ENCODE results near the gene SPATA2L. TPM values are rescaled to one million over a fixed set of nuclear protein-coding genes. Genes with fewer than 3 reads are reported as not detected.

SPATA2L gene
- total RNA-seq, 1 donor from 2014 or later = 24.0 TPM

- peaks cover 1% of the 10 kb centered on the region for H3K36me3 ChIP-seq (ENCODE audit: control insufficient read depth, insufficient read depth, low read length)
- no peak for DNase-seq (ENCODE audit: low read depth)
- TF ChIP-seq CTCF (IDR thresholded peaks at IDR 0.05; ENCODE audit: insufficient read depth, low read length, poor library complexity, severe bottlenecking) = no peak
These were observed 54.6 kb downstream of the SPATA2L start for GRCh38 chr16:89646906-89647305.

More at GRCh38 chr16:89646906-89647305, 54.6 kb downstream of the SPATA2L start:
- Histone ChIP-seq H3K4me3 (ENCODE audit: low read depth, low read length) (no peak overlapping the region), H3K27me3 (ENCODE audit: control insufficient read depth, insufficient read depth, low read length) (no peaks in the 10 kb centered on the region)

Other genes with a start within 250 kb of the SPATA2L start
- 133 and 171 TPM in 2 replicates for gene ANKRD11, start 211.1 kb downstream of the SPATA2L start, total RNA-seq
- 126 and 144 TPM in 2 replicates for gene SPG7, start 193.3 kb downstream of the SPATA2L start, total RNA-seq
- 11,644 and 17,833 TPM in 2 replicates for gene RPL13, start 141.0 kb downstream of the SPATA2L start, total RNA-seq
- 11.5 and 11.6 TPM in 2 replicates for gene CPNE7, start 125.9 kb downstream of the SPATA2L start, total RNA-seq
- gene DPEP1, start 88.1 kb downstream of the SPATA2L start, total RNA-seq = 1.2 and 3.1 TPM in 2 replicates
- 96.8 and 126 TPM in 2 replicates for gene CHMP1A, start 44.0 kb downstream of the SPATA2L start, total RNA-seq
- 6.6 and 10.0 TPM in 2 replicates for gene SPATA33, start 43.9 kb downstream of the SPATA2L start, total RNA-seq
- 50.5 and 61.5 TPM in 2 replicates for gene CDK10, start 15.0 kb downstream of the SPATA2L start, total RNA-seq
- gene VPS9D1, start 19.2 kb upstream of the SPATA2L start, total RNA-seq = 5.1 and 9.3 TPM in 2 replicates
- 21.7 and 29.4 TPM in 2 replicates for gene ZNF276, start 19.8 kb upstream of the SPATA2L start, total RNA-seq
- gene FANCA, start 114.9 kb upstream of the SPATA2L start, total RNA-seq = 16.0 and 19.1 TPM in 2 replicates
- gene SPIRE2, start 126.8 kb upstream of the SPATA2L start, total RNA-seq = 1.2 and 1.4 TPM in 2 replicates
- 145 and 149 TPM in 2 replicates for gene TCF25, start 171.9 kb upstream of the SPATA2L start, total RNA-seq
- 1.5 and 3.0 TPM in 2 replicates for gene MC1R, start 217.2 kb upstream of the SPATA2L start, total RNA-seq
- gene TUBB3, start 221.6 kb upstream of the SPATA2L start, total RNA-seq = 599 and 683 TPM in 2 replicates
- gene DEF8, start 247.1 kb upstream of the SPATA2L start, total RNA-seq = 101 and 107 TPM in 2 replicates